LHCN-M2 (cell line): ENCODE measurements around the gene RC3H2. TPM values are rescaled to one million over a fixed set of nuclear protein-coding genes. Genes with fewer than 3 reads are reported as not detected.
"Not testable (repeated sequence)": the region's sequence is repeated elsewhere in the genome, so short reads cannot be mapped to it uniquely, and the experiment has no call there.

Source experiments
- DNase-seq: peaks from one replicate; pipeline ENCODE4 v3.0.0-alpha.2; 2012; ENCODE audit warnings: low read depth
- total RNA-seq: library from RNA; depleted of rRNA; stranded (reverse); fragments of >200 nt; gene quantifications from 2 replicates; pipeline ENCODE4 v1.2.3, GENCODE V29; 2014

The RC3H2 gene
- total RNA-seq, 1 experiment from 2014 or later = 43.1 TPM

DNA sequence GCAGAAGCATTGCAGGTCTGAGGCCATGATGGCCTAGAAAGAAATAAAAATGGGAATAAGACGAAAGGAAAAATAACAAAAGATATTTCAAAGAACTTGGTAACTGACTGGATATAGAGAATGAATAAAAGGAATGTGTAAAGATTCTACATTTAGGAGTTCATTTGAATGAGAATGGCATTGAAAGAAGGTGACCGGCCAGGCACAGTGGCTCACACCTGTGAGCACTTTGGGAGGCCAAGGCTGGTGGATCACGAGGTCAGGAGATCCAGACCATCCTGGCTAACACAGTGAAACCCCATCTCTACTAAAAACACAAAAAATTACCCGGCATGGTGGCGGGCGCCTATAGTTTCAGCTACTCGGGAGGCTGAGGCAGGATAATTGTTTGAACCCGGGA lies 17.6 kb upstream of the RC3H2 start:
- DNase-seq = no peak

GRCh38 chr9:122918310-122918709 lies 13.2 kb upstream of the RC3H2 start:
- DNase-seq = no peak

- peak; percentile 86 for DNase-seq
These were observed 8.0 kb upstream of the RC3H2 start, which contains the start of gene ZBTB6 for GRCh38 chr9:122912964-122913673. Gene ZBTB6, minus strand, starts transcription at chr9:122913323. Its CDS starts 1,251 bp downstream, at chr9:122912072.

GRCh38 chr9:122912671-122912963 lies 7.5 kb upstream of the RC3H2 start:
- DNase-seq = no peak

- not testable (repeated sequence) for DNase-seq
These were observed 963 bp upstream of the RC3H2 start for GRCh38 chr9:122906122-122906521.

- peak; percentile 46 for DNase-seq
These were observed 715 bp downstream of the RC3H2 start for GRCh38 chr9:122904466-122904822.

- DNase-seq = no peak
These were observed 4.4 kb downstream of the RC3H2 start for GRCh38 chr9:122900791-122901190.

DNA sequence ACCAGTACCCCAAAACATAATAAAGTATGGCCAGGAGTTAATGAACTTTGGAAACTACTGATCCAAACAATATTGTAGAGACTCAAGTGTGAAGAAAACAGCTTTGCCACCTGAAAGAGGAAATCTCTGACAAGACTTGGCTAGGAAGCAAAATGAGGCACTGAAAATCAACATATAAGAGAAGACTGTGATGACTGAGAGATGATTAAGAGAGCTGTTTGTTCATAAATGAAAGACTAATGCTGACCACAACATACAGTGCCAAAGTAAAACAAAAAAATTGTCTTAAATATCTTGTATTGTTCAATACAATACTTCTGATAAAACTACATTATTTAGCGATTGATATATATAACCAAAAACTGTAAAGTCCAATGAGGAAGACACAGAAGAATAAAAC lies 7.2 kb downstream of the RC3H2 start:
- peak; percentile 26 for DNase-seq

DNA sequence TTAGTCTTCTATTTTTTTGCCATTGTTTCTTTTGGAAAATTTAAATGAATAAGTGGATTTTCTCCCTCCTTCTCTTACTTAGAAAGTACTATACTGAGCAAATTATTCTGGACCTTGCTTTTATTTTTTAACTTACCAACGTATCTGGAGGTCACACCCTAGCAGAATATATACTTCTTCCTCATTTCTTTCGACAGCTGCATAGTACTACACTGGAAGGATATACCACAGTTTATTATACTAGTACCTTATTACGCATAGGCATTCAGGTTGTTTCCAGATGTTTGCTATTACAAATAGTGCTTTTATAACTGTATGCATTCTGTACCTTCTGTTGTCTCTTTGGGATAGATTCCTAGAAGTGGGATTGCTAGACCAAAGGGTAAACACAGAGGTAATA lies 16.7 kb downstream of the RC3H2 start:
- DNase-seq = no peak

DNA sequence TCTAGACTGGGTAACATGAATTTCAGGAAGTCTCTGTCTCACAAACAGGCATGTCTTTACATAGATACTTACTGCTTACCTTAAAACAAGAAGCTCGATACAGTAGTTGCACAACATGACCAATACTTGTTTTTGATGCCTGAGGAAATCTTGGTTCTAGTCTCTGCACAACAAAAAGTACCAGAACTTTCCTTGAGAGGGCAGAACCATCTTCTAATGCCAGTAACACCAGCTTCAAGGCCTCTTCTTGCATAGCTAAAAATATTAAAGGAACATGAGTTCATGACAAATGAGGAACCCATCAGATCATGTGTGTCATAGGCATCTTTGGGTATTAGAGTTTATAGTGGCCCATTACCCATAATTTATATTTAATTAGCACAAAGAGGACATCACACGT lies 22.0 kb downstream of the RC3H2 start:
- no peak for DNase-seq

DNA sequence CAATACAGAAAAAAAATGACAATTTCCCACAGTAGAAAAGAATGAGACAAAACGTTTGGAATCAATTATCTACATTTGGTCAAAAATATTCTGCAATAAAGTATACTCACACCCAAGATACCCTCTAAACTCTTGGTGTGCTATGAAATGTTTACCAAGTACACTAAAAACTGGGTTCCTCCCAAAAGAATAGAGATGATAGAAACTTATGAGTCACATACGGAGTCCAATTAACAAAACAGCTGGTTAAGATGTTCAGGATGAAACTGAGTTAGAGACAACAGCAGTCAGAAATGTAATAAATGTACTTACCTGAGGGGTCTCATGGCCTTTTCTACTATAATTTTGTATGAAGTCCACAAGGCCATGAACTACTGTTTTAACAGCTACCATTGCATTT lies 25.7 kb downstream of the RC3H2 start:
- no peak for DNase-seq

DNA sequence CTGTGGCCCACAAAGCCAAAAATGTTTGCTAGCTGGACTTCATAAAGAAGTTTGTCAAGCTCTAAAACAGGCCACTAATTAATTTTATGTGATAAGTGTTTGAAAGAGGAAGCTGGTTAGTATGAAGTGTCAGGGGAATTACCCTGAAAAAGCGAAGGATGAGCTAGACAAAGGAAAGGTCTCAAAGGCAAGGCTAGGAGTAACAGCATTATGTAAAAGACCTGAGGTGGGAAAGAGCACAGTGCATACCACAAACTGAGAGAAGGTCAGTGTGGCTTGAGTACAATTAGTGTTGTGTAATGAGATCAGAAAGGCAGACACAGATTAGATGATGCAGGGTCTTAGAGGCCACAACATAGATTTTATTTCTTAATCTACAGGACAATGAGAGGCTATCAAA lies 29.6 kb downstream of the RC3H2 start:
- DNase-seq = no peak

DNA sequence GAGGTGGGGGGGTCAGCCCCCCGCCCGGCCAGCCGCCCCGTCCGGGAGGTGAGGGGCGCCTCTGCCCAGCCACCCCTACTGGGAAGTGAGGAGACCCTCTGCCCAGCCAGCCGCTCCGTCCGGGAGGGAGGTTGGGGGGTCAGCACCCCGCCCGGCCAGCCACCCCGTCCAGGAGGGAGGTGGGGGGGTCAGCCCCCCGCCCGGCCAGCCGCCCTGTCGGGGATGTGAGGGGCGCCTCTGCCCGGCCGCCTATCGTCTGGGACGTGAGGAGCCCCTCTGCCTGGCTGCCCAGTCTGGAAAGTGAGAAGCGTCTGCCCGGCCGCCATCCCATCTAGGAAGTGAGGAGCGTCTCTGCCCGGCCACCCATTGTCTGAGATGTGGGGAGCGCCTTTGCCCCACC lies 37.9 kb downstream of the RC3H2 start:
- DNase-seq = not testable (repeated sequence)

- DNase-seq = no peak
These were observed 39.1 kb downstream of the RC3H2 start for GRCh38 chr9:122866079-122866478.

- DNase-seq = no peak
These were observed 39.9 kb downstream of the RC3H2 start for GRCh38 chr9:122865300-122865699.

- no peak for DNase-seq
These were observed 41.8 kb downstream of the RC3H2 start for GRCh38 chr9:122863407-122863806.

DNA sequence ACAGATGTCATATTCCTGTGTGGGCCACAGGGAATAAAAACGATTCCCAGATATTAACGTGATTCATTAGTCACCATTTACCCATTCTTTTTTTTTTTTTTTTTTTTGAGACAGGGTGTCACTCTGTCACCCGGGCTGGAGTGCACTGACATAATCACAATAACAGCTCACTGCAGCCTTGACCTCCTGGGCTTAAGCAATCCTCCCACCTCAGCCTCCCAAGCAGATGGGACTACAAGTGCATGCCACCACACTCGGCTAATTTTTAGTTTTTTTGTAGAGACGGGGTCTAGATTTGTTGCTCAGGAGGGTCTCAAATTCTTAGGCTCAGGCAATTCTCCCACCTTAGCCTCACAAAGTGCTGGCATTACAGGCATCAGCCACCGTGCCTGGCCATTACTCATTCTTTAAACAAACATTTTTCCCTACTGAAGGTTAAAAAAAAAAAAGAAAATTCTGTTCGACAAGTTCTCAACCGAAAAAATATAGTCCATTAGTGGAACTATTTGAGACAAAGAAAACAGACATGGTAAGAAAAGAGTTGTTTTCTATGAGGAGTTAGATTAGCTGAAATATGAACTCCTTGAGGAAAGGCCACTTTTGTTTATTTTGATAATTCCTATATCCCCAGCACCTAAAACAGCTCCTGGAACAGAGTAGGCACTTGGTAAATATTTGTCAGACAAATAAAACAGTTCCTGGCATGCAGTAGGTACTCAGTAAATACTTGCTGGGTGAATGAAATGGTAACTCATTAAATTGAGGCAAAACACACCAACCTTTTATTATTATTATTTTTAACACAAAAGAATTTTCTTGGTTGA lies 44.6 kb downstream of the RC3H2 start:
- no peak for DNase-seq

DNA sequence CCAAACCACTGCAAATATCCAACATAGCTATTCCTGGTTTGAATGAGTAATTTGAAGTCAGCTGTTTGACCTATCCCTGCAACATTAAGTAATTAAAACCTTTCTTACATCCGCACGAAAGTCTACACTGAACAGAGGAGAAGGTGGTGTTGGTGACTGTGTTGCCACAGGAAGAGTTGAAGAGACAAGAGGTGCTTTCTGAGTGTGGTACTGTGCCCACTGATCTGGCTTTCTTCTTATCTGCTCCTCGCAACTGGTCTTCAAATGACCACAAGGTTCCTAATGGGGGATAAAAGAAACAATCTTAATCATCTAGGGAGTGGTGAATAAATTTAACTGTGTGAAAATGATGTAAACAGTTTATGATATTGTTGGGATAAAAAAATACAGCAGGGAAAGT lies 47.3 kb downstream of the RC3H2 start:
- no peak for DNase-seq

GRCh38 chr9:122852085-122852786 lies 52.9 kb downstream of the RC3H2 start:
- not testable (repeated sequence) for DNase-seq

DNA sequence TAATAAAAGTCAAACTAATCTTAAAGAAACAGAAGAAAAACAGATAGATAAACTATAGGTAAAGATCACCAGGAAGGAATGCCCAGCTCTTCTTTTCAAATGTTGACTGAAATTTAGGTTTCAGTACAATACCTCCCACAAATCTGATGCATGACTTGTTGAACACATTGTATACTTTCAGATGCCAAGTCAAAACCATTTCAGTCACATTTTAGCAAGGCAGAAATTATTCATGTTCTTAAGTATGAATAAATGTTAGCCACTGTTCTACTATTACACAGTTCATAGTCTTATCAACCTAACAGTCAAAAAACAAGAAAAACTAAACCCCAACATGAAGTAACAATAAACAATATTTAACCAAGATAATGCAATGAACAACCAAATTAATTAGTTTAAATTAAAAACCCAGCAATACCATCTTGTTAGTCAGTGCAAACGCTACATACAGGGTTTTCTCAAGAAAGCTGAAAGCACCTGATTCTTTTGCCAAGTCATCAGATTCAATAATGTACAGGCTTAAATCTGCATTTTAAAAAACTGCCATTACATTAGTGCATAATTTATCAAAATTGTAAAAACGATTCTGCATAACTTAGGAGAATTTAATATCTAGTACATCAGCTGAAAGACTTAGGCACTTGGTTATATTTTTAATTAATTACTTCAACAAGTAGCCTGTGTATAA lies 56.8 kb downstream of the RC3H2 start:
- DNase-seq = no peak

- no peak for DNase-seq
These were observed 58.7 kb downstream of the RC3H2 start for GRCh38 chr9:122846371-122846940.

DNA sequence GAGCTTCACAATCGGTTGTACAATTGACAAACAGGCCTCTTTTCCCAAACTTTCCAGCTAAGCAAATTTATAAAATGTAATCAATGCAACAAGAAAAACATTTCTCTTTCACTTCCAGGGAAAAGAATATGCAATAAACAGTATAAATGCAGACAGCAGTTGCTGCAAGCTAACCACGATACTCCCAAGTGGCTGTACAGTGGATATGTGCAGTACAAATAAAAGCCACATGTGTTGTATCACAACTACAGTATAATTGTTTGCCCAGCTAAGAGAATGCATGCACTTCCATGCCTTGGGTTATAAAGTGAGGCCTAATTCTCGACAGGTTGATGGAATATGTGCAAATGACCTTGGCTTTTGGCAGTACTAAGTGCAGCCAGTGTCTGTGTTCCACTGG lies 60.0 kb downstream of the RC3H2 start:
- DNase-seq = peak; percentile 34
